HK-2 (cell line): ENCODE results near the gene FAM200C.
"Not testable (repeated sequence)": the region's sequence is repeated elsewhere in the genome, so short reads cannot be mapped to it uniquely, and the experiment has no call there.

Source experiments
- DNase-seq: peaks from one replicate; pipeline ENCODE4 v3.0.0-alpha.2; 2018; ENCODE audit not compliant: unreplicated experiment

FAM200C gene

GRCh38 chr5:160399402-160400353 lies at the start of gene FAM200C:
Gene FAM200C, minus strand, starts transcription at chr5:160400054. Its CDS starts 4,564 bp downstream, at chr5:160395490.
- DNase-seq = peak; percentile 86

GRCh38 chr5:160449458-160449857 lies 49.6 kb upstream of the FAM200C start:
- no peak for DNase-seq

- no peak for DNase-seq
Observed at GRCh38 chr5:160448886-160449285, 49.0 kb upstream of the FAM200C start.

- DNase-seq = no peak
Observed at GRCh38 chr5:160445751-160446150, 45.9 kb upstream of the FAM200C start.

- no peak for DNase-seq
Observed at GRCh38 chr5:160445132-160445531, 45.3 kb upstream of the FAM200C start.

GRCh38 chr5:160444407-160444806 lies 44.6 kb upstream of the FAM200C start:
- no peak for DNase-seq

GRCh38 chr5:160442824-160443431 lies 43.1 kb upstream of the FAM200C start:
- no peak for DNase-seq

GRCh38 chr5:160441311-160441781 lies 41.5 kb upstream of the FAM200C start:
- DNase-seq = no peak

- peak; percentile 83 for DNase-seq
Observed at GRCh38 chr5:160439205-160439600, 39.3 kb upstream of the FAM200C start.

GRCh38 chr5:160438316-160439204 lies 38.7 kb upstream of the FAM200C start:
- no peak for DNase-seq

- no peak for DNase-seq
Observed at GRCh38 chr5:160437271-160437670, 37.4 kb upstream of the FAM200C start.

GRCh38 chr5:160436661-160437060 lies 36.8 kb upstream of the FAM200C start:
- DNase-seq = not testable (repeated sequence)

- DNase-seq = no peak
Observed at GRCh38 chr5:160436017-160436416, 36.2 kb upstream of the FAM200C start.

GRCh38 chr5:160435532-160435931 lies 35.7 kb upstream of the FAM200C start:
- no peak for DNase-seq

GRCh38 chr5:160434022-160434531 lies 34.2 kb upstream of the FAM200C start:
- peak; percentile 82 for DNase-seq

GRCh38 chr5:160432787-160433186 lies 32.9 kb upstream of the FAM200C start:
- no peak for DNase-seq

GRCh38 chr5:160432196-160432595 lies 32.3 kb upstream of the FAM200C start:
- no peak for DNase-seq

- no peak for DNase-seq
Observed at GRCh38 chr5:160427607-160428006, 27.8 kb upstream of the FAM200C start.

GRCh38 chr5:160423099-160423498 lies 23.2 kb upstream of the FAM200C start:
- no peak for DNase-seq

GRCh38 chr5:160421625-160422258 lies 21.9 kb upstream of the FAM200C start, which contains the start of gene PTTG1:
Gene PTTG1, plus strand, starts transcription at chr5:160421855. Its CDS starts 458 bp downstream, at chr5:160422313.
- DNase-seq = peak; percentile 89

- DNase-seq = no peak
Observed at GRCh38 chr5:160420331-160420610, 20.4 kb upstream of the FAM200C start.
